Hepatocyte (in vitro differentiated cells): ENCODE measurements around the gene TWIST2.

ENCODE experiments used
- CTCF ChIP-seq: fragments of 200-600 bp; sonication (generic); IDR thresholded peaks from 2 replicates; pipeline ENCODE4 v1.5.1; 2016; ENCODE audit warnings: antibody characterized with exemption, mild to moderate bottlenecking; ENCODE audit not compliant: poor library complexity
- EZH2 ChIP-seq: fragments of 200-600 bp; sonication (generic); IDR thresholded peaks from 2 replicates; pipeline ENCODE4 v1.6.1; 2016; ENCODE audit warnings: antibody characterized with exemption, mild to moderate bottlenecking, borderline replicate concordance

GRCh38 chr2:238924796-238925195 lies 76.9 kb downstream of the TWIST2 start:
- TF ChIP-seq CTCF (no peak), EZH2 (no peak)
